ENCODE results near the gene ARL8A. TPM values are rescaled to one million over a fixed set of nuclear protein-coding genes. Genes with fewer than 3 reads are reported as not detected.

The ARL8A gene
- total RNA-seq, 3 donors from 2014 or later, result 36.3 to 69.6 (median 41.2) TPM

GRCh38 chr1:202093858-202094257, 50.7 kb downstream of the ARL8A start:
- no peak overlapping the region for H3K4me3 ChIP-seq
- TF ChIP-seq, protein P1, sequence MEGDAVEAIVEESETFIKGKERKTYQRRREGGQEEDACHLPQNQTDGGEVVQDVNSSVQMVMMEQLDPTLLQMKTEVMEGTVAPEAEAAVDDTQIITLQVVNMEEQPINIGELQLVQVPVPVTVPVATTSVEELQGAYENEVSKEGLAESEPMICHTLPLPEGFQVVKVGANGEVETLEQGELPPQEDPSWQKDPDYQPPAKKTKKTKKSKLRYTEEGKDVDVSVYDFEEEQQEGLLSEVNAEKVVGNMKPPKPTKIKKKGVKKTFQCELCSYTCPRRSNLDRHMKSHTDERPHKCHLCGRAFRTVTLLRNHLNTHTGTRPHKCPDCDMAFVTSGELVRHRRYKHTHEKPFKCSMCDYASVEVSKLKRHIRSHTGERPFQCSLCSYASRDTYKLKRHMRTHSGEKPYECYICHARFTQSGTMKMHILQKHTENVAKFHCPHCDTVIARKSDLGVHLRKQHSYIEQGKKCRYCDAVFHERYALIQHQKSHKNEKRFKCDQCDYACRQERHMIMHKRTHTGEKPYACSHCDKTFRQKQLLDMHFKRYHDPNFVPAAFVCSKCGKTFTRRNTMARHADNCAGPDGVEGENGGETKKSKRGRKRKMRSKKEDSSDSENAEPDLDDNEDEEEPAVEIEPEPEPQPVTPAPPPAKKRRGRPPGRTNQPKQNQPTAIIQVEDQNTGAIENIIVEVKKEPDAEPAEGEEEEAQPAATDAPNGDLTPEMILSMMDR (IDR thresholded peaks at IDR 0.05), result no peak
- intact Hi-C loops (cut with DNase I, micrococcal nuclease), result no loop called here
- ATAC-seq, result no peak
- no peak for DNase-seq
- H3K9me3 ChIP-seq, result no peaks in the 10 kb centered on the region
- no peaks in the 10 kb centered on the region for H3K4me1 ChIP-seq (ENCODE audit: low read depth)
- no peaks in the 10 kb centered on the region for H3K36me3 ChIP-seq (ENCODE audit: low read depth)

GRCh38 chr1:202090994-202091393, 53.5 kb downstream of the ARL8A start:
- no peak for DNase-seq
- intact Hi-C loops (cut with DNase I, micrococcal nuclease), result no loop called here

DNA sequence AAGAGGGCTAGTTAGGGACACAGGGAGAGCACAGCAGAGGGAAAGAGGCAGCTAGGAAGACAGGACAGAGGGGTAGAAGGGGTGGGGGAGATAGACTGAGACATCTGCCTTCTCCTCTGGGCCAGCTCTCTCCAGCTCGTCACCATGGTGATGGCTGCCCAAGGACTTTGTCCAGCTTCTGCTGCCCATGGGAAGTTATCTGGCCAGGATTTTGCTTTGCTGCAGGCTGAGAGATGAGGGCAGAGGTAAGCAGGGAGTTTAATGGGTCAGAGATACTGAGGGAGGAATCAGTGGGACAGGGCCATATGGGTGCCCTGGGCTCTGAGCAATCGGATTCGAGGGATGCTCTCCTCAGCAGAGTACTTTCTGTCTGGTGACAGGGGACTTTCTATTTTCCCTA, 56.3 kb downstream of the ARL8A start:
- Histone ChIP-seq H3K4me1 (ENCODE audit: low read depth) (peaks cover 22% of the 10 kb centered on the region), H3K4me3 (no peak overlapping the region), H3K36me3 (ENCODE audit: low read depth) (no peaks in the 10 kb centered on the region), H3K9me3 (no peaks in the 10 kb centered on the region)
- TF ChIP-seq, protein P1 (IDR thresholded peaks at IDR 0.05), result no peak
- ATAC-seq (no peak), DNase-seq (peak in 1 of 3 donors; percentile 45)
- intact Hi-C loops (cut with DNase I, micrococcal nuclease), result no loop called here

More at GRCh38 chr1:202090994-202091393, 53.5 kb downstream of the ARL8A start:
- no peak for ATAC-seq
- Histone ChIP-seq H3K36me3 (ENCODE audit: low read depth) (no peaks in the 10 kb centered on the region), H3K4me3 (no peak overlapping the region), H3K9me3 (no peaks in the 10 kb centered on the region), H3K4me1 (ENCODE audit: low read depth) (peaks cover 10% of the 10 kb centered on the region)
- TF ChIP-seq, protein P1 (IDR thresholded peaks at IDR 0.05), result no peak

DNA sequence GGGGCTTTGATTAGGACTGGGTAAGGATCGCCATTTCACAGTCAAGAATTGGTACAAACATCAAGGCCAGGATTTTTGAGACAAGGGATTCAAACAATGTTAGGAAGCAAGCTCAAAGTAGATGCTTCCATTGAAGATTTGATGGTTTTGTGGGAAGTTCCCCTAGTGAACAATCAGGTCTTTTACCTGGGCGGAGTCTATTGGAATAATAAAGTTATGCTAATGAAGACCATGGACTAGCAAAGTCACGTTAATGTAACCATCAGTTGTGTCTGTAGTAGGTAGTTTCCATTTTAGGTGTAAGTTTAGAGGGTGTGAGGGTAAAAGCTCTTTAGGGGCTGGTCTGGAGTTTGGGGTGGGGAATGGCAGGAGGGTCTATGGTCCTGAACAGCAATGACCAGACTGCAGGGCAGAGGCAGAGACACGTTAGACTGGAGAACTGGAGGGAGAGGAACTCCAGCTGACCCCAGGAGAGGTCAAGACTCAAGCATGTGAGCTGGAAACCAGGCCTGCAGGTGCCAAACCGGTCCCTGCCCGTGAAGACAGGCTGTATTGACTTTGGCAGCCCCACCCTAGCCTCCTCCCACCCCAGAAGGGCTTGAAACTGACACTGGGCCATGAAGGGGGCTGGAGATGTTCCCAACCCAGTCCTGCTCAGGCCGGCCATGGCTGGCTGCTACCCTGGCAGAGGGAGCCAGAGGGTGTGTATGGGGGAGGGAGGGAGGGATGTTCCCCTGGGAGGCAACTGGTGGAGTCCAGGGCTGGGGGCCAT, 57.8 kb downstream of the ARL8A start:
- Histone ChIP-seq H3K9me3 (no peaks in the 10 kb centered on the region), H3K4me1 (ENCODE audit: low read depth) (peaks cover 28% of the 10 kb centered on the region), H3K36me3 (ENCODE audit: low read depth) (no peaks in the 10 kb centered on the region), H3K4me3 (no peak overlapping the region)
- intact Hi-C loops (cut with DNase I, micrococcal nuclease), result no loop called here
- TF ChIP-seq, protein P1 (IDR thresholded peaks at IDR 0.05), result no peak
- ATAC-seq, result peak; percentile 53
- DNase-seq, result peak; percentile 85 to 90 (median 88)

- ATAC-seq (peak; percentile 58), DNase-seq (peak in 2 of 3 donors; percentile 52 to 60)
- Histone ChIP-seq H3K4me3 (no peak overlapping the region), H3K36me3 (ENCODE audit: low read depth) (no peaks in the 10 kb centered on the region), H3K4me1 (ENCODE audit: low read depth) (peaks cover 33% of the 10 kb centered on the region), H3K9me3 (no peaks in the 10 kb centered on the region)
- TF ChIP-seq, protein P1 (IDR thresholded peaks at IDR 0.05), result no peak
- intact Hi-C loops (cut with DNase I, micrococcal nuclease), result no loop called here
Observed at GRCh38 chr1:202085682-202086373, 58.7 kb downstream of the ARL8A start.
